Activated B cell treated with CpG ODN at 0.5 μM for 24 hours (primary cell): ENCODE results near the gene TMEM161A. TPM values are rescaled to one million over a fixed set of nuclear protein-coding genes. Genes with fewer than 3 reads are reported as not detected.
"Not testable (repeated sequence)": the region's sequence is repeated elsewhere in the genome, so short reads cannot be mapped to it uniquely, and the experiment has no call there.

Source experiments
- ATAC-seq: fragments of 200-7000 bp; cut with Tn5 transposase; one replicate; pipeline ENCODE4 v1.10.0; 2021; ENCODE audit warnings: low read depth, mild to moderate bottlenecking, moderate library complexity
- CTCF ChIA-PET: fragments of 350-600 bp; sonication (Branson Sonifier 250); formaldehyde crosslinking; loops from one replicate; lab custom pipeline; 2021; ENCODE audit warnings: antibody characterized with exemption; lab: Charles Lee
- POLR2A ChIA-PET: fragments of 350-600 bp; sonication (Branson Sonifier 250); formaldehyde crosslinking; loops from one replicate; lab custom pipeline; 2021; ENCODE audit warnings: antibody characterized with exemption; lab: Charles Lee
- DNase-seq: peaks from one replicate; pipeline ENCODE4 v3.0.0; 2022
- H3K27ac Mint-ChIP-seq: one replicate; pipeline ENCODE4 v1.8.0; 2020; ENCODE audit warnings: mixed read lengths
- H3K27me3 Mint-ChIP-seq: one replicate; pipeline ENCODE4 v1.8.0; 2021; ENCODE audit warnings: mixed read lengths
- H3K36me3 Mint-ChIP-seq: one replicate; pipeline ENCODE4 v1.8.0; 2021; ENCODE audit warnings: low read depth, mixed read lengths
- H3K4me1 Mint-ChIP-seq: one replicate; pipeline ENCODE4 v1.8.0; 2021; ENCODE audit warnings: mixed read lengths
- H3K4me3 Mint-ChIP-seq: one replicate; pipeline ENCODE4 v1.8.0; 2020; ENCODE audit warnings: mild to moderate bottlenecking, mixed read lengths
- H3K9me3 Mint-ChIP-seq: one replicate; pipeline ENCODE4 v1.8.0; 2020; ENCODE audit warnings: mixed read lengths
- intact Hi-C: fragments of 100-400 bp; cut with micrococcal nuclease; formaldehyde crosslinking; loops from one replicate; pipeline ENCODE4 v1.15.1; 2024
- total RNA-seq: library from RNA; stranded (reverse); gene quantifications from 2 replicates; pipeline ENCODE4 v1.2.3, GENCODE V29; 2022
- TF ChIP-seq, protein P1 (sequence below): fragments of 200-600 bp; IDR thresholded peaks from one replicate; pipeline ENCODE4 v1.8.0; 2022; ENCODE audit warnings: antibody characterized with exemption, mild to moderate bottlenecking

TMEM161A gene
- total RNA-seq, 1 donor from 2014 or later: 22.6 TPM

DNA sequence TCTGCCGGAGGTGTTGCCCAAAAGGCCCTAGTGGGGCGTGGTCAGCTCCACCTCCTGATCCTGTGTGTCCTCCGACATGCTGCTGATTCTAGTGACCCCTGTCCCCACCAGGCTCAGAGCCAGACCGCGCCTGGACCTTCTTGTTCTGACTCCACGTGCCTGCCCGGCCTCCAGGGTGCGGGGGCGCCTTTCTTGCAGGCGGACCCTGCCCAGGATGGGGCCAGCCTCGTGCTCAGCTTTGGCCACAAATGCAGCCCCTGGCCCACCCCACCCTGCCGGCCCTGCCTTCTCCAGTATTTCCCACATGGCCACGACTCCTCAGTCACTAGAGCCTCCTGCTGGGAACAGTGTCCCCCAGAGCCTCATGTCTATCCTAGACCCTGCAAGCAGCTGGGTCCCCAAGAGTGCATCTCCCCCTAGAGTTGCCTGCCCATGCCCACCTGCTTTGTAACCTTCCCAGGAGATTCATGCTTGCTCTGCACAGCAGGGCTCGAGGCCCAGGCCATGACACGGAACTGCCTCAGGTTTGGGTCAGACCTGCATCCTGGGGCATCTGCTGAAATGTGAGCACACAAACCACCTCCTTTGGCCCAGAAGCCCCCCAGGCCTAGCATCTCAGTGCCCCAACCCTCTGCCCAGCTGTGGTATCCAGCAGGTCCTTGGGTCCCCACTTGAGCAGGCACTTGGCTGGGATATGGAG is 27.0 kb downstream of the TMEM161A start:
- ATAC-seq: no peak
- ChIA-PET CTCF (no interaction called here), POLR2A (interaction anchor here (1.4 kb wide), 1 partner anchor 44 kb away, joined by 4 read pairs; no protein-coding TSS in a partner anchor)
- Mint-ChIP-seq H3K36me3 (peaks cover 19% of the 10 kb centered on the region), H3K9me3 (no peaks in the 10 kb centered on the region), H3K27me3 (no peaks in the 10 kb centered on the region), H3K4me3 (no peak overlapping the region), H3K4me1 (peaks cover 23% of the 10 kb centered on the region), H3K27ac (no peak overlapping the region)
- intact Hi-C loops: no loop called here
- no peak for DNase-seq
- TF ChIP-seq, protein P1, sequence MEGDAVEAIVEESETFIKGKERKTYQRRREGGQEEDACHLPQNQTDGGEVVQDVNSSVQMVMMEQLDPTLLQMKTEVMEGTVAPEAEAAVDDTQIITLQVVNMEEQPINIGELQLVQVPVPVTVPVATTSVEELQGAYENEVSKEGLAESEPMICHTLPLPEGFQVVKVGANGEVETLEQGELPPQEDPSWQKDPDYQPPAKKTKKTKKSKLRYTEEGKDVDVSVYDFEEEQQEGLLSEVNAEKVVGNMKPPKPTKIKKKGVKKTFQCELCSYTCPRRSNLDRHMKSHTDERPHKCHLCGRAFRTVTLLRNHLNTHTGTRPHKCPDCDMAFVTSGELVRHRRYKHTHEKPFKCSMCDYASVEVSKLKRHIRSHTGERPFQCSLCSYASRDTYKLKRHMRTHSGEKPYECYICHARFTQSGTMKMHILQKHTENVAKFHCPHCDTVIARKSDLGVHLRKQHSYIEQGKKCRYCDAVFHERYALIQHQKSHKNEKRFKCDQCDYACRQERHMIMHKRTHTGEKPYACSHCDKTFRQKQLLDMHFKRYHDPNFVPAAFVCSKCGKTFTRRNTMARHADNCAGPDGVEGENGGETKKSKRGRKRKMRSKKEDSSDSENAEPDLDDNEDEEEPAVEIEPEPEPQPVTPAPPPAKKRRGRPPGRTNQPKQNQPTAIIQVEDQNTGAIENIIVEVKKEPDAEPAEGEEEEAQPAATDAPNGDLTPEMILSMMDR: no peak

DNA sequence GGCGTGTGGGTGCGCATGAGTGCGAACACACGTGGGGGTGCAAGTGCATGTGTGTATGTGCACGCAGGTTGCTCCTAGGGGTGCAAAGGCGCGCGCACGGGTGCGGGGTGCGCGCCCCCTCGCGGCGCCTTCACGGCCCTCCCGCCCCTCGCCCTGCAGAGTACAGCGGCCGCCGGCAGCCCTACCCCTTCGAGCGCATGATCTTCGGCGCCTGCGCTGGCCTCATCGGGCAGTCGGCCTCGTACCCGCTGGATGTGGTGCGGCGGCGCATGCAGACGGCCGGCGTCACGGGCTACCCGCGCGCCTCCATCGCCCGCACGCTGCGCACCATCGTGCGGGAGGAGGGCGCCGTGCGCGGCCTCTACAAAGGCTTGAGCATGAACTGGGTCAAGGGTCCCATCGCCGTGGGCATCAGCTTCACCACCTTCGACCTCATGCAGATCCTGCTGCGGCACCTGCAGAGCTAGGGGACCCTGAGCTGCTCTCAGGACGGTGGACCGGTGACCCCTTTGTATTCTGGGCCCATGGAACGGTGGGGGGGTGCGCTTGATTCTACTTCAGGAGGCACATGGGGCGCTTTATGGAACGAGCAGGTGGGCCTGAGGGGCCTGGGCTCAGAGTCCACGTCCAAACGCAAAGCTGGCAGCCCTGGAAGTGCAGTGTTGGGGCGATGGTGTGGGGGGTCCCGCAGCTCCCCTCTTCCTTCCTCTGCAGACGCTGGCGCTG is 27.7 kb downstream of the TMEM161A start:
- DNase-seq (no peak), ATAC-seq (peak; percentile 60)
- TF ChIP-seq, protein P1: no peak
- Mint-ChIP-seq H3K27me3 (no peaks in the 10 kb centered on the region), H3K36me3 (peaks cover 23% of the 10 kb centered on the region), H3K9me3 (no peaks in the 10 kb centered on the region), H3K4me3 (no peak overlapping the region), H3K4me1 (peaks cover 26% of the 10 kb centered on the region), H3K27ac (no peak overlapping the region)
- ChIA-PET CTCF (no interaction called here), POLR2A (interaction anchor here (1.4 kb wide), 1 partner anchor 43 kb away, joined by 4 read pairs; no protein-coding TSS in a partner anchor)
- intact Hi-C loops: loop anchor here (1.0 kb wide), 1 partner anchor 57 kb away; no protein-coding TSS in a partner anchor

DNA sequence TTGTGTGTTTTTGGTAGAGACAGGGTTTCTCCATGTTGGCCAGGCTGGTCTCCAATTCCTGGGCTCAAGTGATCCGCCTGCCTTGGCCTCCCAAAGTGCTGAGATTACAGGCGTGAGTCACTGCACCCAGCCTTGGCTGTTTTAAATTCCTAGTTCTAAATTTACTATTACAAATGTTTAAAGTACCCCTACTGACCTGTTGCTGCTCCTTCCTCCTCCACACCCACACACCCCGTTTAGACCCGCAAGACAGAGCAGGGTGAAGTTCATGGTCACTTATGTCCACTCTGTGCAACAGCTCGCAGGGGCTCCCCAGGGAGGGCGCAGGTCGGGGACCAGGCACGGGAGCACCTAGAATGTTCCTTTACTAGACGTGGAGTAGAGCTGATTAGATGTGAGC is 28.7 kb downstream of the TMEM161A start:
- no peak for DNase-seq
- Mint-ChIP-seq H3K36me3 (peaks cover 28% of the 10 kb centered on the region), H3K4me1 (peaks cover 33% of the 10 kb centered on the region), H3K4me3 (no peak overlapping the region), H3K9me3 (no peaks in the 10 kb centered on the region), H3K27me3 (no peaks in the 10 kb centered on the region), H3K27ac (no peak overlapping the region)
- ATAC-seq: no peak
- TF ChIP-seq, protein P1: no peak
- intact Hi-C loops: no loop called here
- POLR2A ChIA-PET: no interaction called here
- CTCF ChIA-PET: no interaction called here

DNA sequence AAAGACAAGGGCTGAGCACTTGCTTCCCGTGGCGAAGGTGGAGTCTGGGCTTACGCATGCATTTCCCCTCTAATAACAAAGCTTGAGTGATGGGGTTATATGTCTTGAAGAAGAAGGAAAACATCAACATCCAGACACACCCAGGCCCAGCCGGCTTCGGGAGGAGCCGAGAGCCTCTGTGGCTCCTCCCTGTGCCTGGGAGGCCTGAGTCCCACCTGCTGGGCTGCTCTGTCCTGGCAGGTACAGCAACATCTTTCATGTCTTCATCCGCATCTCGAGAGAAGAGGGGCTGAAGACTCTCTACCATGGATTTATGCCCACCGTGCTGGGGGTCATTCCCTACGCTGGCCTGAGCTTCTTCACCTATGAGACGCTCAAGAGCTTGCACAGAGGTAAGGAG is 30.6 kb downstream of the TMEM161A start:
- TF ChIP-seq, protein P1: no peak
- ATAC-seq: no peak
- Mint-ChIP-seq H3K27ac (no peak overlapping the region), H3K9me3 (no peaks in the 10 kb centered on the region), H3K27me3 (no peaks in the 10 kb centered on the region), H3K4me1 (peaks cover 34% of the 10 kb centered on the region), H3K4me3 (no peak overlapping the region), H3K36me3 (peaks cover 28% of the 10 kb centered on the region)
- CTCF ChIA-PET: no interaction called here
- intact Hi-C loops: no loop called here
- POLR2A ChIA-PET: no interaction called here
- DNase-seq: no peak

DNA sequence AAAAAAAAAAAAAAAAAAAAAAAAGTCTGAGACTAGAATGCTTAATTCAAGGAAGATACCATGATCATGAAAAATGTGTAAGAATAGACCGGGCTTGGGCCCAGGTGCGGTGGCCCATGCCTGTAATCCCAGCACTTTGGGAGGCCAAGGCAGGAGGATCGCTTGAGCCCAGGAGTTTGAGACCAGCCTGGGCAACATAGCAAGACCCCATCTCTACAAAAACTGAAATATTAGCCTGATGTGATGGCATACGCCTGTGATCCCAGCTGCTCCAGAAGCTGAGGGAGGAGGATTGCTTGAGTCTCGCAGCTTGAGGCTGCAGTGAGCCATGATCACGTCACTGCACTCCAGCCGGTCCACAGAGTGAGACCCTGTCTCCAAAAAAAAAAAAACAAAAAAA is 31.3 kb downstream of the TMEM161A start:
- ATAC-seq, CTCF ChIA-PET, H3K4me3 Mint-ChIP-seq, H3K27ac Mint-ChIP-seq, H3K9me3 Mint-ChIP-seq, DNase-seq, intact Hi-C loops, POLR2A ChIA-PET, H3K27me3 Mint-ChIP-seq: not testable (repeated sequence)
- H3K4me1 Mint-ChIP-seq: peaks cover 30% of the 10 kb centered on the region
- H3K36me3 Mint-ChIP-seq: peaks cover 28% of the 10 kb centered on the region
